WERI-Rb-1 (cell line): ENCODE data around the gene FGF14.

Experiments used
- DNase-seq: peaks from one replicate; pipeline ENCODE4 v3.0.0-alpha.2; 2020
- H3K27ac ChIP-seq: fragments of 250-450 bp; sonication (Bioruptor Pico); 2 replicates; pipeline ENCODE4 v1.5.1; 2020; ENCODE audit warnings: mild to moderate bottlenecking, moderate library complexity
- H3K27me3 ChIP-seq: fragments of 250-450 bp; sonication (Bioruptor Pico); 2 replicates; pipeline ENCODE4 v1.5.1; 2021; ENCODE audit warnings: mild to moderate bottlenecking, low read depth, moderate library complexity; ENCODE audit not compliant: insufficient read depth, severe bottlenecking
- H3K36me3 ChIP-seq: fragments of 250-450 bp; sonication (Bioruptor Pico); 2 replicates; pipeline ENCODE4 v1.5.1; 2020; ENCODE audit warnings: mild to moderate bottlenecking, moderate library complexity
- H3K4me3 ChIP-seq: 2 replicates; pipeline ENCODE4 v1.5.1; 2011; ENCODE audit warnings: low read depth, mild to moderate bottlenecking, control low read depth, low read length
- H3K9me3 ChIP-seq: fragments of 250-450 bp; sonication (Bioruptor Pico); 2 replicates; pipeline ENCODE4 v1.5.1; 2021; ENCODE audit warnings: mild to moderate bottlenecking, moderate library complexity; ENCODE audit not compliant: severe bottlenecking
- CTCF ChIP-seq: IDR thresholded peaks from 2 replicates; pipeline ENCODE4 v1.5.1; 2011; ENCODE audit warnings: low read depth, mild to moderate bottlenecking, control low read depth, inconsistent platforms, low read length

The FGF14 gene

GRCh38 chr13:101673360-101674105, 728.3 kb downstream of the FGF14 start:
- no peak for DNase-seq
- Histone ChIP-seq H3K4me3 (no peak overlapping the region), H3K36me3 (no peaks in the 10 kb centered on the region), H3K27ac (no peak overlapping the region), H3K27me3 (no peaks in the 10 kb centered on the region), H3K9me3 (no peaks in the 10 kb centered on the region)
- TF ChIP-seq CTCF = no peak

- Histone ChIP-seq H3K4me3 (no peak overlapping the region), H3K36me3 (no peaks in the 10 kb centered on the region), H3K9me3 (no peaks in the 10 kb centered on the region), H3K27ac (no peak overlapping the region), H3K27me3 (no peaks in the 10 kb centered on the region)
- TF ChIP-seq CTCF = no peak
- DNase-seq = no peak
These were observed 740.0 kb downstream of the FGF14 start for GRCh38 chr13:101661839-101662238.
